OCI-LY1 (cell line): Measurements from ENCODE around the gene ABCB8.

Experiments
- H2AFZ ChIP-seq: fragments of 200-600 bp; sonication (generic), shearing (Covaris generic); 2 replicates; pipeline ENCODE4 v1.6.0; 2014; ENCODE audit warnings: antibody characterized with exemption, mild to moderate bottlenecking, low read length
- H3F3A ChIP-seq: fragments of 200-600 bp; sonication (generic), shearing (Covaris generic); 2 replicates; pipeline ENCODE4 v1.6.0; 2014; ENCODE audit warnings: mild to moderate bottlenecking, antibody characterized with exemption, low read length, moderate library complexity; ENCODE audit not compliant: insufficient read depth
- H3K27ac ChIP-seq: fragments of 200-600 bp; sonication (generic); 2 replicates; pipeline ENCODE4 v1.5.1; 2014; ENCODE audit warnings: low read length, mixed run types, mild to moderate bottlenecking, low read depth; ENCODE audit not compliant: poor library complexity, severe bottlenecking
- H3K27me3 ChIP-seq: fragments of 200-600 bp; sonication (generic); 2 replicates; pipeline ENCODE4 v1.6.0; 2014; ENCODE audit warnings: antibody characterized with exemption, mild to moderate bottlenecking, low read length, moderate library complexity; ENCODE audit not compliant: insufficient read depth
- H3K36me3 ChIP-seq: fragments of 200-600 bp; sonication (generic); 2 replicates; pipeline ENCODE4 v1.6.1; 2014; ENCODE audit warnings: mild to moderate bottlenecking, antibody characterized with exemption, low read length, moderate library complexity, mixed read lengths; ENCODE audit not compliant: insufficient read depth
- H3K4me1 ChIP-seq: fragments of 200-600 bp; sonication (generic); 2 replicates; pipeline ENCODE4 v1.5.1; 2014; ENCODE audit warnings: mild to moderate bottlenecking, low read length, moderate library complexity; ENCODE audit not compliant: insufficient read depth, severe bottlenecking
- H3K4me2 ChIP-seq: fragments of 200-600 bp; sonication (generic), shearing (Covaris generic); 2 replicates; pipeline ENCODE4 v1.6.1; 2014; ENCODE audit warnings: low read length
- H3K4me3 ChIP-seq: fragments of 200-600 bp; sonication (generic); 2 replicates; pipeline ENCODE4 v1.5.1; 2014; ENCODE audit warnings: low read length, low read depth, mild to moderate bottlenecking, mixed read lengths; ENCODE audit not compliant: poor library complexity, severe bottlenecking
- H3K79me2 ChIP-seq: fragments of 200-600 bp; shearing (Covaris generic); 2 replicates; pipeline ENCODE4 v1.6.1; 2016; ENCODE audit warnings: mixed run types, low read length, mixed read lengths; ENCODE audit not compliant: insufficient read depth
- H3K9ac ChIP-seq: fragments of 200-600 bp; sonication (generic), shearing (Covaris generic); 2 replicates; pipeline ENCODE4 v1.6.1; 2014; ENCODE audit warnings: mild to moderate bottlenecking, low read length, mixed read lengths
- H3K9me2 ChIP-seq: fragments of 200-600 bp; sonication (generic), shearing (Covaris generic); 2 replicates; pipeline ENCODE4 v1.6.1; 2014; ENCODE audit warnings: low read depth, mild to moderate bottlenecking, low read length, mixed read lengths
- H3K9me3 ChIP-seq: fragments of 200-600 bp; shearing (Covaris generic); 2 replicates; pipeline ENCODE4 v1.6.1; 2014; ENCODE audit warnings: low read length, mixed read lengths
- H4K20me1 ChIP-seq: fragments of 200-600 bp; sonication (generic), shearing (Covaris generic); 2 replicates; pipeline ENCODE4 v1.6.0; 2016; ENCODE audit warnings: mild to moderate bottlenecking, low read length; ENCODE audit not compliant: insufficient read depth
- CTCF ChIP-seq: fragments of 200-600 bp; sonication (generic), shearing (Covaris generic); IDR thresholded peaks from 2 replicates; pipeline ENCODE4 v1.5.1; 2017; ENCODE audit warnings: mild to moderate bottlenecking, antibody characterized with exemption, low read length, moderate library complexity, mixed read lengths
- EZH2 ChIP-seq: fragments of 200-600 bp; sonication (generic), shearing (Covaris generic); IDR thresholded peaks from 2 replicates; pipeline ENCODE4 v1.8.0; 2017; ENCODE audit warnings: borderline replicate concordance, mixed run types, mild to moderate bottlenecking, antibody characterized with exemption, low read length, moderate library complexity, mixed read lengths

Gene ABCB8

DNA sequence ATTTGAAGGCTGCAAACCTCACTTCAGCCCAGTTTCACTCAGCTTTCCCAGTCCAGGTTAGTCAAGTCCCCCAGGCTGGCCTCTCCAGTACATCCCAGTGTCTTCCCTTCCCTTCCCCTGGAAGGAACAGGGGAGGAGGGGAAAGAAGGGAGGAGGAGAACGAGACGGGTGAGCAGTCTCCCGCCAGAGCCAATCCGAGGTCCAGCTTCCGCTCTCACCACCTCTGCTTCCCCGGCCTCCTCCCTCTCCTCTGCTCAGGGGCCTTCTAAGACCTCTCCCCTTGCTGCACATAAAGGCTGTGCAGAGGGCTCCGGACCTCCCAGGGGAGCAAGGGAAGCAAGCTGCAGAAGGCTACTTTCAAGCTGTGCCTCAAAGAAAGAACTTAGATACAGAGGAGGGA lies 8.0 kb upstream of the ABCB8 start:
- Histone ChIP-seq H2AFZ (no peak overlapping the region), H3K9ac (no peak overlapping the region), H3K27me3 (peaks cover 11% of the 10 kb centered on the region)

DNA sequence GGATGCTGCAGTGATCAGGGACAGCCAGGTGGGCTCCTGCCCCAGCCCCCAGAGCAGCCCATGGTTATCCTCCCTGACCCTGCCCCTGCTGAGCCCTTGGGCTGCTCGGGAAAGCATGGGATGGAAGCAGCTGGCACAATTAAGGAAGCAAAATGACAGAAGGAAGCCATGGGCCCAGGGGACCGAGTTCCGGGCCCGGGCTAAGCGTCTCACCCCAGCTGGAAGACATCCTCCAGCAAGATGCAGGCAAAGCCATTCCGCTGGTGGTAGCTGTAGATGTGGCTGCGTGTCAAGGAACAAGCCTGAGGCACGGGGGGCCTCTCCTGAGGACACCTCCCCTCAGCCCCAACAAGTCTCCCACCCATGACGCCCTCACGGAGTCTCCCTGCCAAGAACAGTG lies 5.0 kb upstream of the ABCB8 start:
- no peaks in the 10 kb centered on the region for H3K79me2 ChIP-seq
- H3K27me3 ChIP-seq, result peaks cover 4% of the 10 kb centered on the region
- no peaks in the 10 kb centered on the region for H4K20me1 ChIP-seq
- no peak overlapping the region for H3K9ac ChIP-seq
- H3F3A ChIP-seq, result no peaks in the 10 kb centered on the region
- H3K9me3 ChIP-seq, result no peaks in the 10 kb centered on the region
- no peak overlapping the region for H3K4me2 ChIP-seq
- H3K36me3 ChIP-seq, result no peaks in the 10 kb centered on the region
- no peak overlapping the region for H2AFZ ChIP-seq
- H3K9me2 ChIP-seq, result no peaks in the 10 kb centered on the region
- TF ChIP-seq CTCF (no peak), EZH2 (no peak)
- H3K4me1 ChIP-seq, result peaks cover 12% of the 10 kb centered on the region
- no peak overlapping the region for H3K27ac ChIP-seq
- H3K4me3 ChIP-seq, result no peak overlapping the region

More for the DNA sequence above, 8.0 kb upstream of the ABCB8 start:
- no peaks in the 10 kb centered on the region for H3K9me3 ChIP-seq
- H3K4me2 ChIP-seq, result no peak overlapping the region
- TF ChIP-seq CTCF (no peak), EZH2 (no peak)
- H3K79me2 ChIP-seq, result no peaks in the 10 kb centered on the region
- H3K9me2 ChIP-seq, result no peaks in the 10 kb centered on the region
- H3K4me1 ChIP-seq, result peaks cover 14% of the 10 kb centered on the region
- no peak overlapping the region for H3K4me3 ChIP-seq
- no peaks in the 10 kb centered on the region for H4K20me1 ChIP-seq
- H3K36me3 ChIP-seq, result no peaks in the 10 kb centered on the region
- H3F3A ChIP-seq, result no peaks in the 10 kb centered on the region
- no peak overlapping the region for H3K27ac ChIP-seq

DNA sequence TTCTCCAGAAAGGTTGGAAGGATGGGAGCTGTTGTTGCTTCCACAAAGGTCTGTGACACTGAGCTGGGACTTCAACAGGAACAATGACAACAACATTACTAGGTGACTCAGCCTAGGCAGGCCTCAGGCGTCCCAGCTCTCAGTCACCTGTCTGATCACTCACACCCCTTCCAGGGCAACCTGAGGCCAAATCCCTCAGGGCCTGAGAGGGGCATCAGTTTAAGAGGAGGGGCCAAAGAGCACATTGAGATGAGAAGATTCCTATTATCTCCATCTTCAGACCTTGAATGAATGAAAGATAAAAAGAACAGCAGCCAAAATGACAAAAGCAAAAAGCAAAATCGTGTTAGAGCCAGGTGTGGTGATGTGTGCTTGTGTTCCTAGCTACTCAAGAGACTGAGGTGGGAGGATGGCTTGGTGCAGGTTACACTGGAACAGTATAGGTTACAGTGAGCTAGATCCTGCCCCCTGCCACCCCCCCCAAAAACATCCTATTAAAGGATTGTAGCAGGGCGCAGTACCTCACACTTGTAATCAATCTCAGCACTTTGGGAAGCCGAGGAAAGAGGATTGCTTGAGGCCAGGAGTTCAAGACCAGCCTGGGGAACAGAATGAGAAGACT lies 3.7 kb upstream of the ABCB8 start, which contains the start of gene ATG9B:
Gene ATG9B (minus strand): TSS at position 60 of the 622 bp plus-strand sequence. CDS start 71 bp downstream, outside the sequence.
- peaks cover 4% of the 10 kb centered on the region for H3K27me3 ChIP-seq
- H3K9me3 ChIP-seq, result no peaks in the 10 kb centered on the region
- H3K36me3 ChIP-seq, result no peaks in the 10 kb centered on the region
- no peaks in the 10 kb centered on the region for H4K20me1 ChIP-seq
- no peaks in the 10 kb centered on the region for H3K79me2 ChIP-seq
- H3K9ac ChIP-seq, result no peak within 1 kb of the TSS
- no peaks in the 10 kb centered on the region for H3K9me2 ChIP-seq
- no peak within 1 kb of the TSS for H3K4me3 ChIP-seq
- no peak within 1 kb of the TSS for H3K4me2 ChIP-seq
- no peak for TF ChIP-seq EZH2
- TF ChIP-seq CTCF, result no peak
- no peak within 1 kb of the TSS for H3K27ac ChIP-seq
- H2AFZ ChIP-seq, result no peak within 1 kb of the TSS
- peaks cover 18% of the 10 kb centered on the region for H3K4me1 ChIP-seq
- no peaks in the 10 kb centered on the region for H3F3A ChIP-seq
